Motor neuron (in vitro differentiated cells): ENCODE results near the gene SPEF2. TPM values are rescaled to one million over a fixed set of nuclear protein-coding genes. Genes with fewer than 3 reads are reported as not detected.

ENCODE experiments used
- ATAC-seq, 8 experiments: fragments of 200-7000 bp; cut with Tn5 transposase; replicated peaks in 6 of 8; 2 replicates each; pipeline ENCODE4 v1.8.0; 2021; ENCODE audit warnings: mild to moderate bottlenecking in 8 of 8, moderate library complexity in 8 of 8
- H3K27ac ChIP-seq, 2 donors: fragments of 250-450 bp; sonication (Bioruptor Pico); 2 replicates each; pipeline ENCODE4 v1.9.0; 2021; ENCODE audit warnings: antibody characterized with exemption in 2 of 2, mild to moderate bottlenecking in 2 of 2, moderate library complexity in 1 of 2
- H3K4me1 ChIP-seq, 2 donors: fragments of 250-450 bp; sonication (Bioruptor Pico); replicated peaks in 1 of 2; 2 replicates each; pipeline ENCODE4 v1.6.1; 2021; ENCODE audit warnings: antibody characterized with exemption in 2 of 2, mild to moderate bottlenecking in 2 of 2, moderate library complexity in 1 of 2
- H3K4me3 ChIP-seq, 5 donors: fragments of 250-450 bp; sonication (Bioruptor Pico); 2 replicates each; pipeline ENCODE4 v1.9.0; 2021; ENCODE audit warnings: antibody characterized with exemption in 5 of 5, mild to moderate bottlenecking in 5 of 5, moderate library complexity in 4 of 5
- WGBS, 10 experiments: fragments of 450-650 bp; shearing (Covaris generic); methylation state at CpG; one replicate each; pipeline ENCODE4 v1.0.0; 2022; 5-methylcytosine and 5-hydroxymethylcytosine counted together
- in situ Hi-C, 9 experiments: fragments of 400-800 bp; cut with MboI; loops; one replicate each; pipeline ENCODE4 v1.15.0; 2021; ENCODE audit warnings: low sequenced_read_pairs in 9 of 9, low pct_unique_long_range_greater_than_20kb in 2 of 9; ENCODE audit not compliant: unreplicated experiment in 9 of 9
- total RNA-seq, 8 experiments: library from RNA; unstranded; fragments of 300-600 nt; gene quantifications; 2 replicates each; pipeline versions ENCODE4 v1.2.3 to v1.2.4, GENCODE V29; 2022

Gene SPEF2
- total RNA-seq, 8 experiments from 2014 or later = 3.3 to 31.7 (median 4.9) TPM

DNA sequence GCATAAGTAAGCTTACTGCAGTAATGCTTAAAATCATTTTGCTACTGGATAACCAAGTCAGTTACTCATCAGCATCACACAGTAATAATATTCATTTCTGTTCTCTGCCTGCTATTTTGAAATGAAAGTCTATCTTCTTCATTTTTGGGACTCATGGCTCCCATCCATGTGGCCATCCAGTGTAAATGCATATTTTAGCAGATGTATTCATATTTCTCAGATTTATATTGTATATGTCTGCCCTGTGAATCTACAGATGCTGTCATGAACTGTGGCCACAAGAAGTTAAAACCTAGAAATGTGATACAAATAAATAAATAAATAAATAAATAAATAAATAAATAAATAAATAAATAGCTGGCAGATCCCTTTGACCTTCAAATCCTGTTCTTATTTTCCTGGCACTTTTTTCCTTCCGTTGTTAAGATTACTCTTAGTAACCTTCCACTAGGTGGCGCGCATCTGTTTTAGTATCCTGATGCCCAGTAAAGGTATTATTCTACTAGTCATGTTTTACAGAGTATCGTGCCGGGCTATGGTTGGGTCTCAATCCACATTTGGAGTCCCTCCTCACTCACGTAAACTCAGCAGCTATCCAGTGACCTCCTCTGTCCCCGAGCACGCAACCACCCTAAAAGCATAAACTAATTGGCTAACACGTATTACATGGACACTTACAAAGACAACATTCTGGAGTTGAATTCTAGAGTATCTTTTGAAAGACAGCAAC is 159.9 kb downstream of the SPEF2 start:
- Histone ChIP-seq H3K4me1 (no peaks in the 10 kb centered on the region), H3K27ac (no peak overlapping the region), H3K4me3 (no peak overlapping the region)
- 28 to 61% (median 42%) methylated on average over 5 to 9 of the region's 9 CpGs; no CpG with 5 or more reads in 3 of the 10 experiments for WGBS, 10 experiments
- in situ Hi-C loops = loop anchor here in 3 of 9 experiments (25.0 kb wide), 1 partner anchor 135 kb away; no protein-coding TSS in a partner anchor
- peak in 4 of 8 experiments; percentile 45 to 62 (median 57) for ATAC-seq

DNA sequence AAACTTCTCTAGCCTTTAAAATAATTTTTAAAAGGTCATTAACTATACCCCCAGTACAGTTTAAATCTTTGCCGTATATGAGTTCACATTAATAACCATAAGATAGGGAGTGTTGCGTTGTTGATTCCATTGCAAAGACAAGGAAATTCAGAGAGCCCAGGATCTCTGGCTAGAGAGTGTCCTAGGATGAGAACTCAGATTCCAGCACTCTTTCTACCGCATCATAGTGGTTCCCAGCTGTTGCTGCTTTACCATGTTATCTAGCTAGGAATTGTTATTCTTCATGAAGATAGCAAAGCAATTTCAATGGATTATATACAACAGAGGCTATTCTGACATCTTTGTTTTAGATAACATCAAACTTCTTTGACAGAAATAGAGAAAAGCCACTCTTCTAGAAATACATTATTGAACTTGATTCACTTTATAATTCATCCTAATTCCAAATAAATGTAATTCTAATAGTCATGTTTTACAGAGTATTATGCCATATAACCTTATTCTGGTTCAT is 160.7 kb downstream of the SPEF2 start:
- in situ Hi-C loops = loop anchor here in 3 of 9 experiments (25.0 kb wide), 1 partner anchor 134 kb away; no protein-coding TSS in a partner anchor
- no peaks in the 10 kb centered on the region for H3K4me1 ChIP-seq
- H3K4me3 ChIP-seq = no peak overlapping the region
- 79 to 100% (median 98%) methylated on average over 1 to 3 of the region's 3 CpGs for WGBS, 10 experiments
- no peak overlapping the region for H3K27ac ChIP-seq
- no peak for ATAC-seq

GRCh38 chr5:35780236-35780635 is 162.6 kb downstream of the SPEF2 start:
- no peak overlapping the region for H3K4me3 ChIP-seq
- no peaks in the 10 kb centered on the region for H3K4me1 ChIP-seq
- in situ Hi-C loops = loop anchor here in 3 of 9 experiments (25.0 kb wide), 1 partner anchor 132 kb away; no protein-coding TSS in a partner anchor
- WGBS, 10 experiments = 76 to 100% (median 86%) methylated on average over 1 to 6 of the region's 6 CpGs
- H3K27ac ChIP-seq = no peak overlapping the region
- no peak for ATAC-seq

GRCh38 chr5:35781181-35781790 is 163.6 kb downstream of the SPEF2 start:
- in situ Hi-C loops = loop anchor here in 3 of 9 experiments (25.0 kb wide), 1 partner anchor 131 kb away; no protein-coding TSS in a partner anchor
- Histone ChIP-seq H3K4me3 (no peak overlapping the region), H3K27ac (no peak overlapping the region), H3K4me1 (no peaks in the 10 kb centered on the region)
- peak in 3 of 8 experiments; percentile 44 to 79 (median 61) for ATAC-seq
- 0 to 77% (median 57%) methylated on average over 1 to 3 of the region's 3 CpGs; no CpG with 5 or more reads in 1 of the 10 experiments for whole genome bisulfite sequencing, 10 experiments

- Histone ChIP-seq H3K27ac (no peak overlapping the region), H3K4me1 (no peaks in the 10 kb centered on the region), H3K4me3 (no peak overlapping the region)
- ATAC-seq = no peak
- in situ Hi-C loops = loop anchor here in 3 of 9 experiments (25.0 kb wide), 1 partner anchor 129 kb away; no protein-coding TSS in a partner anchor
- whole genome bisulfite sequencing, 10 experiments = 0 to 100% (median 86%) methylated on average over 1 of the region's 1 CpG; no CpG with 5 or more reads in 1 of the 10 experiments
Observed at GRCh38 chr5:35783551-35783950, 165.9 kb downstream of the SPEF2 start.

DNA sequence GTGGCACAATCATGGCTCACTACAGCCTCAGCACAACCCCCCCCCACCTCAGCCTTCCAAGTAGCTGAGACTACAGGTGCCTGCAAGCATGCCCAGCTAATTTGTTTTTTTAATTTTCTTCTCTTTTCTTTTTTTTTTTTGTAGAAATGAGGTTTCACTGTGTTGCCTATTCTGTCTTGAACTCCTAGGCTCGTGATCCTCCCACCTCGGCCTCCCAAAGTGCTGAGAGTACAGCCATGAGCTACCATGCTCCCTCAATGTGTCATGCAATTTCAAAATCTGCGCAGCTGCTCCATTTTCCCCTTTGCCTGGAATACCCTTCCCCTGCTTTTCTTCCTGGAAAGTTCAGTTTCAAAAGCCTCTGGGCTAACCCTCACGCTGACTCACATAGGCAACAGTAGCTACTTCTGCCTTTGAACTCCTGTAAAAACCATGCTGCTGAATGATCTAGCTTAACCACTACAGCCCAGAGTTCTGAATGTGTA is 168.0 kb downstream of the SPEF2 start:
- in situ Hi-C loops = loop anchor here in 3 of 9 experiments (25.0 kb wide), 1 partner anchor 127 kb away; no protein-coding TSS in a partner anchor
- H3K4me3 ChIP-seq = no peak overlapping the region
- WGBS, 10 experiments = 67 to 100% (median 83%) methylated on average over 1 to 4 of the region's 4 CpGs; no CpG with 5 or more reads in 1 of the 10 experiments

DNA sequence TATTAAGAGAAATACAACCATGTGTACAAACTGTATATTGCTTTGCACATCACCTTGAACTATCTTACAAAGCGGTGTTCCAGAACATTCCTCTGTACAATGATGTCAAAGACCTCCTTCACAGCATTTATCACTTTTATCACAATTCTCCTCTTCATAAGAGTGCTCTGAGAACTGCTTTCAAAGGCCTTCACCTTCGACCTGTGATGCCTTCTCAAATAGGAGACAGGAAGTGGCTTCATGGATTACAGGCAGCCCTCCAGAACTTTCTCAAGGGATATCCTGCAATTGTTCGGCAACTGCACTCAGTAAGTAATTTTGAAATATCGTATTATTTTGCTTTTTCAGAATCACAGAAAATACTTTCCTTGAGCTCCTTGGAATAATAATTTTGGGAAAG is 171.1 kb downstream of the SPEF2 start:
- no peaks in the 10 kb centered on the region for H3K4me1 ChIP-seq
- H3K4me3 ChIP-seq = no peak overlapping the region
- in situ Hi-C loops = loop anchor here in 3 of 9 experiments (25.0 kb wide), 1 partner anchor 124 kb away; no protein-coding TSS in a partner anchor
- WGBS, 10 experiments = 20 to 100% (median 85%) methylated on average over 1 to 4 of the region's 4 CpGs; no CpG with 5 or more reads in 2 of the 10 experiments
- no peak overlapping the region for H3K27ac ChIP-seq
- ATAC-seq = no peak

More for the DNA sequence above, 168.0 kb downstream of the SPEF2 start:
- Histone ChIP-seq H3K4me1 (no peaks in the 10 kb centered on the region), H3K27ac (no peak overlapping the region)
- no peak for ATAC-seq

- 0 to 80% (median 64%) methylated on average over 2 to 4 of the region's 4 CpGs; no CpG with 5 or more reads in 2 of the 10 experiments for WGBS, 10 experiments
- in situ Hi-C loops = loop anchor here in 3 of 9 experiments (25.0 kb wide), 1 partner anchor 122 kb away; no protein-coding TSS in a partner anchor
- peak in 3 of 8 experiments; percentile 69 to 89 (median 82) for ATAC-seq
- Histone ChIP-seq H3K27ac (no peak overlapping the region), H3K4me1 (no peaks in the 10 kb centered on the region), H3K4me3 (no peak overlapping the region)
Observed at GRCh38 chr5:35789732-35790456, 172.2 kb downstream of the SPEF2 start.

DNA sequence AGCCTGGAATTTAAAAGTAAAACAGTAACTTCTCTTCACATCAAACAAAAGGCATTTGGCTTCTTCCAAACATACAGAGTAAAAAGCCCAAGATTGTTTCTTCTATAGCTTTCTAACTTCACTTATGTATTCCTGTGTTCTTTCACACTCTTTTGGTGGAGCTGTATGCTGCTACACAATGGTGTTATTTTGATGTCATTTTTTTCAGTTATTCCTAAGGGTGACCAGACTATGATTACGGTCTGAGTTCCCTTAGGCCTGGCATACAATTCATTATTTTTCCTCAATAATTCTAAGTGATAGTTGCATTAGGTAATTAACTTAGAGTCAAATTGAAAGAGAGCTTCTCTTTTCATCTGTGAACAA is 172.8 kb downstream of the SPEF2 start:
- Histone ChIP-seq H3K4me3 (no peak overlapping the region), H3K27ac (no peak overlapping the region), H3K4me1 (no peaks in the 10 kb centered on the region)
- in situ Hi-C loops = loop anchor here in 3 of 9 experiments (25.0 kb wide), 1 partner anchor 122 kb away; no protein-coding TSS in a partner anchor
- ATAC-seq = peak in 4 of 8 experiments; percentile 25 to 50 (median 42)
- WGBS, 10 experiments = 40 to 100% (median 100%) methylated on average over 1 of the region's 1 CpG; no CpG with 5 or more reads in 3 of the 10 experiments

GRCh38 chr5:35794328-35794619 is 176.6 kb downstream of the SPEF2 start:
- H3K4me1 ChIP-seq = no peaks in the 10 kb centered on the region
- no peak for ATAC-seq
- in situ Hi-C loops = loop anchor here in 3 of 9 experiments (25.0 kb wide), 1 partner anchor 118 kb away; no protein-coding TSS in a partner anchor

GRCh38 chr5:35794684-35795375 is 177.2 kb downstream of the SPEF2 start:
- Histone ChIP-seq H3K4me1 (no peaks in the 10 kb centered on the region), H3K4me3 (no peak overlapping the region), H3K27ac (no peak overlapping the region)
- ATAC-seq = no peak
- 48 to 87% (median 77%) methylated on average over 1 to 7 of the region's 8 CpGs for WGBS, 10 experiments
- in situ Hi-C loops = loop anchor here in 3 of 9 experiments (25.0 kb wide), 1 partner anchor 117 kb away; no protein-coding TSS in a partner anchor

More at GRCh38 chr5:35794328-35794619, 176.6 kb downstream of the SPEF2 start:
- Histone ChIP-seq H3K4me3 (no peak overlapping the region), H3K27ac (no peak overlapping the region)

DNA sequence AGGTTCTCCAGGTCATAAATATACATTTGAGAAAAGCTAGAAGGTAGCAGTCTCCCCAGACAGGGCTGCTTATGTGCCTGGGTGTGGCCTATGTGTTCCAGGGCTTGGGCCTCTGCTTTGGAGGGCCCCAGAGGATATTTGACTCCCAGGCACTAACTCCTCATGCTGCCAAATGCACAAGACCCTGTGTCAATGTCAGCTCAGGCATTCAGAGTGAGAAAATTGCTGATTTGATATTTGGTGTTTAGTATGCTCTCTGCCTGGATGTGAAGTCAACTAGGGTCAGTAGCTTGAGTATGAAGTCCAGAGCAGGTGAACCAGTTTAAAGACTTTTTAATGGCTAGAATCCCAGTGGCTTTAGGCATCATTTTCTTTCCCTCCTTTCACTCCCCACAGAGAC is 181.5 kb downstream of the SPEF2 start:
- Histone ChIP-seq H3K4me1 (peaks cover 13 to 14% of the 10 kb centered on the region in 2 donors), H3K27ac (no peak overlapping the region), H3K4me3 (no peak overlapping the region)
- in situ Hi-C loops = loop anchor here in 3 of 9 experiments (25.0 kb wide), 1 partner anchor 113 kb away; no protein-coding TSS in a partner anchor
- peak in 2 of 8 experiments; percentile 14 to 38 for ATAC-seq
